ENCODE data around the gene CDH16.
"Not testable (repeated sequence)": the region's sequence is repeated elsewhere in the genome, so short reads cannot be mapped to it uniquely, and the experiment has no call there.

The CDH16 gene

GRCh38 chr16:66946541-66946940, 27.9 kb upstream of the CDH16 start:
- Histone ChIP-seq H3K9ac (ENCODE audit: low read depth, low read length, poor library complexity, severe bottlenecking) (no peak overlapping the region), H3K79me2 (ENCODE audit: insufficient read depth, low read length) (no peaks in the 10 kb centered on the region), H2AFZ (ENCODE audit: low read length) (no peak overlapping the region), H3K4me3 (ENCODE audit: low read length, poor library complexity, severe bottlenecking) (no peak overlapping the region), H3K36me3 (ENCODE audit: insufficient read depth, low read length) (peaks cover 7% of the 10 kb centered on the region; the same call in 1 of the 2 replicates), H3K27me3 (ENCODE audit: insufficient read depth, low read length, poor library complexity, severe bottlenecking) (no peaks in the 10 kb centered on the region), H3K4me2 (ENCODE audit: low read depth, low read length, poor library complexity, severe bottlenecking) (no peak overlapping the region), H3K9me3 (ENCODE audit: insufficient read depth, low read depth, low read length) (no peaks in the 10 kb centered on the region), H4K20me1 (ENCODE audit: insufficient read depth, low read length, poor library complexity, severe bottlenecking) (no peaks in the 10 kb centered on the region), H3F3A (ENCODE audit: low read depth) (no peaks in the 10 kb centered on the region), H3K9me2 (replicated peaks; ENCODE audit: low read depth, low read length) (no peaks in the 10 kb centered on the region), H3K4me1 (ENCODE audit: insufficient read depth, low read length, poor library complexity, severe bottlenecking) (no peaks in the 10 kb centered on the region)
- TF ChIP-seq, protein P1, sequence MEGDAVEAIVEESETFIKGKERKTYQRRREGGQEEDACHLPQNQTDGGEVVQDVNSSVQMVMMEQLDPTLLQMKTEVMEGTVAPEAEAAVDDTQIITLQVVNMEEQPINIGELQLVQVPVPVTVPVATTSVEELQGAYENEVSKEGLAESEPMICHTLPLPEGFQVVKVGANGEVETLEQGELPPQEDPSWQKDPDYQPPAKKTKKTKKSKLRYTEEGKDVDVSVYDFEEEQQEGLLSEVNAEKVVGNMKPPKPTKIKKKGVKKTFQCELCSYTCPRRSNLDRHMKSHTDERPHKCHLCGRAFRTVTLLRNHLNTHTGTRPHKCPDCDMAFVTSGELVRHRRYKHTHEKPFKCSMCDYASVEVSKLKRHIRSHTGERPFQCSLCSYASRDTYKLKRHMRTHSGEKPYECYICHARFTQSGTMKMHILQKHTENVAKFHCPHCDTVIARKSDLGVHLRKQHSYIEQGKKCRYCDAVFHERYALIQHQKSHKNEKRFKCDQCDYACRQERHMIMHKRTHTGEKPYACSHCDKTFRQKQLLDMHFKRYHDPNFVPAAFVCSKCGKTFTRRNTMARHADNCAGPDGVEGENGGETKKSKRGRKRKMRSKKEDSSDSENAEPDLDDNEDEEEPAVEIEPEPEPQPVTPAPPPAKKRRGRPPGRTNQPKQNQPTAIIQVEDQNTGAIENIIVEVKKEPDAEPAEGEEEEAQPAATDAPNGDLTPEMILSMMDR (conservative IDR thresholded peaks at IDR 0.05; ENCODE audit: low read length): no peak
- TF ChIP-seq EZH2phosphoT487 (IDR thresholded peaks at IDR 0.05; ENCODE audit: borderline replicate concordance): no peak

GRCh38 chr16:66945939-66946338, 27.3 kb upstream of the CDH16 start:
- H3K36me3 ChIP-seq (ENCODE audit: insufficient read depth, low read length): peaks cover 7% of the 10 kb centered on the region; the same call in 1 of the 2 replicates
- H3K4me2 ChIP-seq (ENCODE audit: low read depth, low read length, poor library complexity, severe bottlenecking): no peak overlapping the region
- H4K20me1 ChIP-seq (ENCODE audit: insufficient read depth, low read length, poor library complexity, severe bottlenecking): no peaks in the 10 kb centered on the region
- H3K9ac ChIP-seq (ENCODE audit: low read depth, low read length, poor library complexity, severe bottlenecking): no peak overlapping the region
- H3F3A ChIP-seq (ENCODE audit: low read depth): no peaks in the 10 kb centered on the region
- no peaks in the 10 kb centered on the region for H3K4me1 ChIP-seq (ENCODE audit: insufficient read depth, low read length, poor library complexity, severe bottlenecking)
- no peaks in the 10 kb centered on the region for H3K27me3 ChIP-seq (ENCODE audit: insufficient read depth, low read length, poor library complexity, severe bottlenecking)
- H3K9me3 ChIP-seq (ENCODE audit: insufficient read depth, low read depth, low read length): no peaks in the 10 kb centered on the region
- H3K4me3 ChIP-seq (ENCODE audit: low read length, poor library complexity, severe bottlenecking): no peak overlapping the region
- H3K79me2 ChIP-seq (ENCODE audit: insufficient read depth, low read length): no peaks in the 10 kb centered on the region
- no peak for TF ChIP-seq EZH2phosphoT487 (IDR thresholded peaks at IDR 0.05; ENCODE audit: borderline replicate concordance)
- TF ChIP-seq, protein P1 (conservative IDR thresholded peaks at IDR 0.05; ENCODE audit: low read length): no peak
- H2AFZ ChIP-seq (ENCODE audit: low read length): no peak overlapping the region
- no peaks in the 10 kb centered on the region for H3K9me2 ChIP-seq (replicated peaks; ENCODE audit: low read depth, low read length)

- peaks cover 14% of the 10 kb centered on the region; the same call in 1 of the 2 replicates for H3K36me3 ChIP-seq (ENCODE audit: insufficient read depth, low read length)
- not testable (repeated sequence) for H3K27me3 ChIP-seq (ENCODE audit: insufficient read depth, low read length, poor library complexity, severe bottlenecking); H4K20me1 ChIP-seq (ENCODE audit: insufficient read depth, low read length, poor library complexity, severe bottlenecking)
These were observed 26.3 kb upstream of the CDH16 start for GRCh38 chr16:66944971-66945370.

GRCh38 chr16:66944054-66944441, 25.4 kb upstream of the CDH16 start:
- H3F3A ChIP-seq (ENCODE audit: low read depth): no peaks in the 10 kb centered on the region
- H3K4me2 ChIP-seq (ENCODE audit: low read depth, low read length, poor library complexity, severe bottlenecking): no peak overlapping the region
- H2AFZ ChIP-seq (ENCODE audit: low read length): no peak overlapping the region
- H4K20me1 ChIP-seq (ENCODE audit: insufficient read depth, low read length, poor library complexity, severe bottlenecking): no peaks in the 10 kb centered on the region
- peaks cover 14% of the 10 kb centered on the region; the same call in 1 of the 2 replicates for H3K36me3 ChIP-seq (ENCODE audit: insufficient read depth, low read length)
- no peaks in the 10 kb centered on the region for H3K9me3 ChIP-seq (ENCODE audit: insufficient read depth, low read depth, low read length)
- H3K4me1 ChIP-seq (ENCODE audit: insufficient read depth, low read length, poor library complexity, severe bottlenecking): no peaks in the 10 kb centered on the region
- no peak overlapping the region for H3K4me3 ChIP-seq (ENCODE audit: low read length, poor library complexity, severe bottlenecking)
- no peaks in the 10 kb centered on the region for H3K27me3 ChIP-seq (ENCODE audit: insufficient read depth, low read length, poor library complexity, severe bottlenecking)
- H3K79me2 ChIP-seq (ENCODE audit: insufficient read depth, low read length): no peaks in the 10 kb centered on the region
- no peak overlapping the region for H3K9ac ChIP-seq (ENCODE audit: low read depth, low read length, poor library complexity, severe bottlenecking)
- no peaks in the 10 kb centered on the region for H3K9me2 ChIP-seq (replicated peaks; ENCODE audit: low read depth, low read length)
- TF ChIP-seq EZH2phosphoT487 (IDR thresholded peaks at IDR 0.05; ENCODE audit: borderline replicate concordance): no peak
- TF ChIP-seq, protein P1 (conservative IDR thresholded peaks at IDR 0.05; ENCODE audit: low read length): no peak

More at GRCh38 chr16:66944971-66945370, 26.3 kb upstream of the CDH16 start:
- H3K9me3 ChIP-seq (ENCODE audit: insufficient read depth, low read depth, low read length); H3F3A ChIP-seq (ENCODE audit: low read depth); H3K4me2 ChIP-seq (ENCODE audit: low read depth, low read length, poor library complexity, severe bottlenecking); H3K9me2 ChIP-seq (replicated peaks; ENCODE audit: low read depth, low read length); H3K4me3 ChIP-seq (ENCODE audit: low read length, poor library complexity, severe bottlenecking); H3K9ac ChIP-seq (ENCODE audit: low read depth, low read length, poor library complexity, severe bottlenecking); H2AFZ ChIP-seq (ENCODE audit: low read length); H3K79me2 ChIP-seq (ENCODE audit: insufficient read depth, low read length); H3K4me1 ChIP-seq (ENCODE audit: insufficient read depth, low read length, poor library complexity, severe bottlenecking): not testable (repeated sequence)

All from Loucy (cell line).